H9 (cell line): Measurements from ENCODE around the gene PTPRN2. TPM values are rescaled to one million over a fixed set of nuclear protein-coding genes. Genes with fewer than 3 reads are reported as not detected.

ENCODE experiments used
- DNase-seq: peaks from one replicate; pipeline ENCODE4 v3.0.0-alpha.2; 2017
- H2AFZ ChIP-seq: one replicate; pipeline ENCODE4 v1.6.1; 2013; ENCODE audit warnings: mild to moderate bottlenecking, low read length, control low read depth, moderate library complexity
- H2AK5ac ChIP-seq: 2 replicates; pipeline ENCODE4 v1.6.1; 2013; ENCODE audit warnings: low read length, control low read depth, mixed read lengths; ENCODE audit not compliant: insufficient read length
- H2BK120ac ChIP-seq: one replicate; pipeline ENCODE4 v1.6.1; 2013; ENCODE audit warnings: low read depth, mild to moderate bottlenecking, low read length, control low read depth, inconsistent platforms; ENCODE audit not compliant: poor library complexity, severe bottlenecking
- H2BK12ac ChIP-seq: 2 replicates; pipeline ENCODE4 v1.6.1; 2013; ENCODE audit warnings: low read length, control low read depth, mixed read lengths, low read depth; ENCODE audit not compliant: insufficient read length
- H2BK15ac ChIP-seq: 2 replicates; pipeline ENCODE4 v1.6.1; 2013; ENCODE audit warnings: low read depth, low read length, control low read depth
- H2BK20ac ChIP-seq: one replicate; pipeline ENCODE4 v1.6.1; 2013; ENCODE audit warnings: low read depth, mild to moderate bottlenecking, low read length, control low read depth, inconsistent platforms; ENCODE audit not compliant: poor library complexity, severe bottlenecking
- H2BK5ac ChIP-seq: 2 replicates; pipeline ENCODE4 v1.6.1; 2013; ENCODE audit warnings: low read length, control low read depth, mixed read lengths; ENCODE audit not compliant: insufficient read length
- H3K14ac ChIP-seq: 2 replicates; pipeline ENCODE4 v1.6.1; 2013; ENCODE audit warnings: low read length, control low read depth; ENCODE audit not compliant: insufficient read depth
- H3K18ac ChIP-seq: 2 replicates; pipeline ENCODE4 v1.6.1; 2013; ENCODE audit warnings: low read depth, mild to moderate bottlenecking, mixed read lengths, low read length, control low read depth; ENCODE audit not compliant: insufficient read length
- H3K23ac ChIP-seq: 2 replicates; pipeline ENCODE4 v1.6.1; 2013; ENCODE audit warnings: low read length, control low read depth, mixed read lengths, low read depth; ENCODE audit not compliant: insufficient read length
- H3K23me2 ChIP-seq: 2 replicates; pipeline ENCODE4 v1.6.1; 2013; ENCODE audit warnings: low read depth, mild to moderate bottlenecking, mixed read lengths, low read length, control low read depth; ENCODE audit not compliant: insufficient read length, poor library complexity, severe bottlenecking
- H3K27ac ChIP-seq: 2 replicates; pipeline ENCODE4 v1.5.1; 2013; ENCODE audit warnings: low read length, control low read depth, mixed read lengths, low read depth; ENCODE audit not compliant: insufficient read length
- H3K27me3 ChIP-seq: 2 replicates; pipeline ENCODE4 v1.6.1; 2013; ENCODE audit warnings: low read length, control low read depth, inconsistent platforms; ENCODE audit not compliant: insufficient read depth
- H3K4ac ChIP-seq: 2 replicates; pipeline ENCODE4 v1.6.1; 2013; ENCODE audit warnings: low read depth, mild to moderate bottlenecking, control low read depth, inconsistent platforms, low read length, moderate library complexity
- H3K4me1 ChIP-seq: 2 replicates; pipeline ENCODE4 v1.6.1; 2013; ENCODE audit warnings: low read length, control low read depth, inconsistent platforms; ENCODE audit not compliant: insufficient read depth
- H3K4me2 ChIP-seq: 2 replicates; pipeline ENCODE4 v1.6.1; 2013; ENCODE audit warnings: low read length, control low read depth, mixed read lengths; ENCODE audit not compliant: insufficient read length, insufficient read depth
- H3K56ac ChIP-seq: 2 replicates; pipeline ENCODE4 v1.6.1; 2013; ENCODE audit warnings: low read depth, mild to moderate bottlenecking, mixed read lengths, low read length, control low read depth; ENCODE audit not compliant: insufficient read length
- H3K79me1 ChIP-seq: 2 replicates; pipeline ENCODE4 v1.6.1; 2013; ENCODE audit warnings: low read depth, mild to moderate bottlenecking, moderate library complexity, low read length, control low read depth, inconsistent platforms; ENCODE audit not compliant: insufficient read depth, poor library complexity, severe bottlenecking
- H3K79me2 ChIP-seq: 2 replicates; pipeline ENCODE4 v1.6.1; 2013; ENCODE audit warnings: low read length, control low read depth, inconsistent platforms; ENCODE audit not compliant: insufficient read depth
- H3K9ac ChIP-seq: 2 replicates; pipeline ENCODE4 v1.6.1; 2013; ENCODE audit warnings: low read length, control low read depth, mixed read lengths; ENCODE audit not compliant: insufficient read length; ENCODE audit errors: extremely low read depth
- H3K9me3 ChIP-seq: one replicate; pipeline ENCODE4 v1.6.1; 2013; ENCODE audit warnings: low read depth, low read length, inconsistent platforms; ENCODE audit not compliant: control insufficient read depth
- H3T11ph ChIP-seq: one replicate; pipeline ENCODE4 v1.6.1; 2013; ENCODE audit warnings: mild to moderate bottlenecking, low read length, control low read depth, inconsistent platforms
- H4K20me1 ChIP-seq: one replicate; pipeline ENCODE4 v1.6.1; 2013; ENCODE audit not compliant: control insufficient read depth, insufficient read length, insufficient read depth
- H4K5ac ChIP-seq: 2 replicates; pipeline ENCODE4 v1.6.1; 2013; ENCODE audit warnings: low read depth, mild to moderate bottlenecking, mixed read lengths, low read length, control low read depth; ENCODE audit not compliant: insufficient read length
- H4K8ac ChIP-seq: replicated peaks from 2 replicates; pipeline ENCODE4 v1.6.1; 2013; ENCODE audit warnings: low read length, control low read depth, mixed read lengths, low read depth; ENCODE audit not compliant: insufficient read length
- H4K91ac ChIP-seq: 2 replicates; pipeline ENCODE4 v1.6.1; 2013; ENCODE audit warnings: low read depth, mild to moderate bottlenecking, moderate library complexity, mixed read lengths, low read length, control low read depth; ENCODE audit not compliant: insufficient read length
- H3K27ac Mint-ChIP-seq, 3 experiments: 2 replicates in 2 of 3; 3 replicates in 1 of 3; pipeline ENCODE4 v1.8.0; 2020 to 2021; ENCODE audit warnings: mixed read lengths in 3 of 3, mild to moderate bottlenecking in 1 of 3, moderate library complexity in 1 of 3
- H3K27me3 Mint-ChIP-seq: 2 replicates; pipeline ENCODE4 v1.8.0; 2021; ENCODE audit warnings: low read depth, mild to moderate bottlenecking, moderate library complexity, mixed read lengths
- H3K36me3 Mint-ChIP-seq, 3 experiments: 2 replicates in 2 of 3; 3 replicates in 1 of 3; pipeline ENCODE4 v1.8.0; 2020 to 2021; ENCODE audit warnings: low read depth in 3 of 3, mixed read lengths in 3 of 3; ENCODE audit not compliant: insufficient read depth in 1 of 3
- H3K4me1 Mint-ChIP-seq, 2 experiments: 2 replicates each; pipeline ENCODE4 v1.8.0; 2020; ENCODE audit warnings: mixed read lengths in 2 of 2
- H3K4me3 Mint-ChIP-seq, 2 experiments: 2 replicates in 1 of 2; 3 replicates in 1 of 2; pipeline ENCODE4 v1.8.0; 2020 to 2021; ENCODE audit warnings: mild to moderate bottlenecking in 2 of 2, mixed read lengths in 2 of 2, moderate library complexity in 1 of 2
- H3K9me3 Mint-ChIP-seq, 2 experiments: 2 replicates in 1 of 2; 3 replicates in 1 of 2; pipeline ENCODE4 v1.8.0; 2020; ENCODE audit warnings: mild to moderate bottlenecking in 2 of 2, mixed read lengths in 2 of 2, moderate library complexity in 1 of 2
- CTCF ChIP-seq: fragments of 200-600 bp; sonication (generic); conservative IDR thresholded peaks from 3 replicates; pipeline ENCODE4 v1.8.0; 2021; ENCODE audit warnings: antibody characterized with exemption, mild to moderate bottlenecking
- WGBS: extraction: QIAGEN DNeasy Blood & Tissue Kit; methylation state at CpG from one replicate; pipeline ENCODE4 v1.1.7; 2013; ENCODE audit warnings: missing lambda C conversion rate, low lambda C conversion rate, mixed read lengths; ENCODE audit not compliant: insufficient read length; ENCODE audit errors: extremely low coverage; 5-methylcytosine and 5-hydroxymethylcytosine counted together
- total RNA-seq: library from RNA; stranded (reverse); gene quantifications from 2 replicates; pipeline ENCODE4 v1.2.1, GENCODE V29; 2021

The PTPRN2 gene
- total RNA-seq, 1 experiment from 2014 or later, result 5.2 TPM

- no peaks in the 10 kb centered on the region for H3K23me2 ChIP-seq
- H2AFZ ChIP-seq, result no peak overlapping the region
- no peak overlapping the region for H2AK5ac ChIP-seq
- no peak overlapping the region for H2BK120ac ChIP-seq
- no peak overlapping the region for H3K56ac ChIP-seq
- H3K27ac ChIP-seq, result no peak overlapping the region
- H4K20me1 ChIP-seq, result no peaks in the 10 kb centered on the region
- no peak for TF ChIP-seq CTCF
- no peak overlapping the region for H3K27ac Mint-ChIP-seq
- H3K27me3 Mint-ChIP-seq, result peaks cover 4% of the 10 kb centered on the region
- no peak overlapping the region for H4K5ac ChIP-seq
- DNase-seq, result no peak
- H2BK5ac ChIP-seq, result no peak overlapping the region
- no peak overlapping the region for H3K23ac ChIP-seq
- H4K91ac ChIP-seq, result no peak overlapping the region
- H3K4me3 Mint-ChIP-seq, result no peak overlapping the region
- no peak overlapping the region for H3T11ph ChIP-seq
- H3K9me3 ChIP-seq, result no peaks in the 10 kb centered on the region
- no peak overlapping the region for H2BK15ac ChIP-seq
- no peak overlapping the region for H2BK20ac ChIP-seq
- no peak overlapping the region for H3K4me2 ChIP-seq
- no peaks in the 10 kb centered on the region for H3K27me3 ChIP-seq
- H3K79me1 ChIP-seq, result no peaks in the 10 kb centered on the region
- no peaks in the 10 kb centered on the region for H3K79me2 ChIP-seq
- no peak overlapping the region for H3K18ac ChIP-seq
- peaks cover 0 to under 1% of the 10 kb centered on the region in 2 experiments; a peak in 2 of 5 replicates for H3K9me3 Mint-ChIP-seq
- H4K8ac ChIP-seq, result no peak overlapping the region
- no CpG with 5 or more reads among the region's 12 CpGs for WGBS
- no peaks in the 10 kb centered on the region; the same call in 1 of the 2 replicates for H3K4me1 ChIP-seq
- no peak overlapping the region for H3K4ac ChIP-seq
- H3K36me3 Mint-ChIP-seq, result no peaks in the 10 kb centered on the region
- no peak overlapping the region for H3K14ac ChIP-seq
- no peak overlapping the region for H2BK12ac ChIP-seq
- H3K4me1 Mint-ChIP-seq, result peaks cover 20 to 31% of the 10 kb centered on the region in 2 experiments
- no peak overlapping the region for H3K9ac ChIP-seq
Observed at GRCh38 chr7:158001003-158001402, 586.6 kb downstream of the PTPRN2 start.
